SHP77 treated with DMSO at 0.1 percent for 48 hours (cell line): ENCODE measurements around the gene ATP6V0D1.
A peak's percentile ranks its signal among the peaks of the same experiment; 100 is the strongest.

Source experiments
- DNase-seq: peaks from one replicate; lab custom pipeline; 2025; lab: John Stamatoyannopoulos, UW

Gene ATP6V0D1

DNA sequence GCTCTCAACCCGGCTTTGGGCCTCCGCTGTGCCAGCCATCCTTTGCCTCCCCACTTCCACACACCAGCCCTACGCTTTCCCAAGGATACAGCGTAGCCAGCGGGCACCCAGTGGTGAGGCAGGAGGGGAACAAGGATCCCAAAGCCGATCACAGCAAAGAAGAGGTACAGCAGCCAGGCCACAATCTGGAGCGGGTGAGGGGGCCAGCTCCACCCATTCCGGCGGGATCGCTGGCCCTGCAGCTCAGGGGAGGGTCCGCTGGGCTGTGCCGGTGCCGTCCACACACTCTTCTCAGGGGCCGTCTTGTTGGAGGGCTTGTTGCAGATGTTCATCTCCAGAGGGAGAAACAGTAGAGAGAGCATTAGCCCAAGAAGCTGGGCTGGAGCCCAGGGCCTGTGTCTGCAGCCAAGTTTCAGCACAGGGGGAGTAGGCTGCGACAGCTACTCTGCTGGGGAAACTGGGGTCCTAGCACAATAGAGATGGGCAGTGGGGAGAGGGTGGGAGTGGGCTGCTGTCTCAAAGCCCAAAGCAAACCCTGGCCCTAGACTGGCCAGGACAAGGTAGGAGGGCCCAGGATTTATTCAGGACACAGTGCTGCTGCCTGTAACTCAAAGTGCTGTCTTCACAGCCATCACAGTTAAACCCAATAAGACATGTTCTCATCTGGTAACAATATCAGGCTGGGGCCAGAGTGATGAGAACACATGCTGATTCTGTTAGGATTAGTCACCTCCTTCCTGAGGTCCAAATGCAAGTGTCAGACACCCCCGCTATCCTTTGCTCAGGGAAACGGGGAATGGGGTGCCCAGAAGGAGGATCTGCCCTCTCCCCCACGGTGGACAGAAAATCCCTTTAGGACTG lies 74.6 kb downstream of the ATP6V0D1 start:
- no peak for DNase-seq

DNA sequence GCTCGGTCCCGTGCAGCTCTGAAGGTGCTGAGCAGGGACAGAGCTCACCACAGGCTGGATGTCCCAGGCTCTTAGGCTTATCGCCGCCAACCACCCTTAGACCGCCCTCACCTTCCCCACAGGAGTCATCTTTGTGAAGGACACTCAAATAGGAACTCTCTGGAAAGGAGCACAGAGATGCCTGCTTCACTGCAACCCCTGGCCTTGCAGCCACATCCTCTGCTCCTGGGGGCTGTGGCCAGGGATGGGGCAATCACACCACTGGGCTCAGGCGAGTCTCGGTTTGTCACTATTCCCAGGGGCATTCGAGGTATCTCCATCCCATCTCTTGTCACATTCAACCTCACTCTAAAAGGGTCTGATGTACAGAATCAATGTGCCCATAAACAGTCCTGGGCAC lies 75.6 kb downstream of the ATP6V0D1 start:
- no peak for DNase-seq

DNA sequence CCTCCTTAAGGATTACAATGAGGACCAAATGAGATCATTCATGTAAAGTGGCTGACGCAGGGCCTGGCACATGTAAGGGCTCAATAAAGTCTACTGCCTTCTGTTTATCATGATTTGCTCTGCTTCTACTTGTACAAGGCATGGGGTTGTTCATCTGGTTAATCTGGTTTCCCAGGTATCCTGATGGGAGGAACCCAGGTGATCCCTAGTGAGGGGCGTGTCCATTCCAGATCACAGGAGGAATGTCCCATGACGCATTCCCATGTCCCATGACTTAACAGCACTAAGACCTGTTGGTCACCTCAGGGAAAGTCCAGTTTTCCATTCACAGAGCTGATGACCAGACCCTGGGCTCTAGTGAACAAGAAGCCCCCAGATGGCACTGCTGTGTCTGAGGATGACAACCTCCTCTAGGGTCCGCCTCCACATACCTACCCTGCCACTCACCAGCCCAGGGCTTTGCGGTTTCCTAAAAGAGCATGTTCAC lies 76.2 kb downstream of the ATP6V0D1 start:
- no peak for DNase-seq

DNA sequence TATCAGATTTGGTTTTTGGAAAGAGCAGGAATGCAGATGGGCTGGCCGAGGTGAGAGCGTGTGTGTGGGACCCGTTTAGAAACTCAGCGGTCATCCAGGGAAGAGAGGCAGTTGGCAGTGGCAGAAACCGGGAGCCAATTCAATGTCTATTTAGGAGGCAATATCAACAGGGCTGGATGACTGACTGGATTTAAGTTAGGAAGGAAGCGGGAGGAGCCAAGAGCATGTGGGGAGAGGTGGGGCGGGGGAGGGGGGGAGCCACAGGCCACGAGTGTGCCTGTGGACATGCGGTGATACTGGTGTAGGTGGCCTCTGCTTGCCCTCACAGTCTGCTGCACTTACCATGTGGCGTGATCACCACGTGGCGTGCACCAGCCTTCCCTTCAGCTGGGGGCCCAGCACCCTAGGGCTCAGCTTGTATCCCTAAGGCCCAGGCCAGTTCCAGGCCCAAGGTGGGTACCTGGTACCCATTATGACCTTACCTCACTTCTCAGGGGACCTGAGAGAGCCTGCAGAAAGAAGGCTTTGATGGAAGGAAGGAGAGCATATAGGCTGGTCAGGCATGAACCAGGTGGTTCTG lies 76.9 kb downstream of the ATP6V0D1 start:
- DNase-seq: no peak

DNA sequence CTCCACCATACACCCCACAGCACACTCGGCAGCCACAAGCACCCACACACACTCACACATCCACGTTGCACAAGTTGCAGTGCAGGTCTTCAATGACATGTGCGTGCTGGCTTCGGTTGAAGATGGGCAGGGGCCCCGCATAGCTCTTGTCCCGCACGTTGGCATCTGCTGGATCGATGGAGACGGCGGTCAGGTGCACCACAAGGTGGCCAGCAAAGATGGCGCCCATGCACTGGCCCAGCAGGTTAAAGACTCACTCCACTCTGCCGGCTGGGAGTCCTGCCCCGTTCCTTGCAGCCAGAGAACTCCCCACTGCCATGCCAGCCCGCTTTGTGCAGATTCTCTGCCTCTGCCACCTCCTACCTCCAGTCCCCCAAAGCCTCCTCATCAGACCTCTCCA lies 80.1 kb downstream of the ATP6V0D1 start:
- DNase-seq: no peak

DNA sequence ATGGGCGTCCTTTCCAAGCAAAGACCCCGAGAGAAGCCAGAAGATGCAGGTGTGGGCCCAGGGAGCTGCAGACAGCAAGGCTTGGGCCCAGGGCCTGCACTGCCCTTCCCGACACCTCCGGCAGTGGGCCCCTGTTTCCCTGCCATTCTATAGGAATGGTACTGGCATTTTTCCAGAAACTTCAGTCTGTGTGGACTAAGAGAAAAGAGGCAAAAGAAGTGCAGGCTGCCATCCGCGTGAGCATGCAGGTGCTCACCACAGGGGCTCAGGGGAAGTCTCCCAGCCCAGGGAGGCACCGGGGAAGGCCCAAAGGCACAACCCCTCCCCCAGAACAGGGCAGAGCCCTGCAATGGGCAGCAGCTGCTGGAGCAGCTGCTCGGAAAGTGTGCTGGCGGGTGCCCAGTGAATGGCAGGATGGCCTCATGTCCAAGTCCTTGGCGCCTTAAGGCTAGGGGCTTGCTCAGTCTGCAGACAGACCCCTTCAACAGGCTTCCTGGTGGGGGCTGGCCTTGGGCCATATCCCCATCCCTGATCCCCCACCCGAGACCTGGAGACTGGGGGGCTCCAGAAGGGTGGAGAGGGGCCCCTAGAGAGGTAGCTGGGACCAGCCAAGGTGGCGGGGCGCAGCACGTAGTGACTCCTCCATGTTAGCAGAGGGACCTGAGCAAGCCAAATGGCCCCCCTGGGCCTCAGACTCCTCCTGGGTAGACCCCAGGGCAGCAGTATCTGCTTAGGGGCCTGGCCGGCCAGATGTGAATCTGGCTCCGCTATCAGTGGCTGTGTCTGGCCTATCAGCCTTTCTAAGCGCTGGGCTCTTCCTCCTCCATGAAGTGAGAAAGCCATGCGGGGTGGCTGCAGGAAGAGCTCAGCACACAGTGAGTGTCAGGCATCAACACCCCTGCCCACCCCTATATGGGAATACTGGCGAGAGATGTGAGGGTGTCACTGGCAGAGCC lies 80.9 kb downstream of the ATP6V0D1 start:
- DNase-seq: peak; percentile 79

DNA sequence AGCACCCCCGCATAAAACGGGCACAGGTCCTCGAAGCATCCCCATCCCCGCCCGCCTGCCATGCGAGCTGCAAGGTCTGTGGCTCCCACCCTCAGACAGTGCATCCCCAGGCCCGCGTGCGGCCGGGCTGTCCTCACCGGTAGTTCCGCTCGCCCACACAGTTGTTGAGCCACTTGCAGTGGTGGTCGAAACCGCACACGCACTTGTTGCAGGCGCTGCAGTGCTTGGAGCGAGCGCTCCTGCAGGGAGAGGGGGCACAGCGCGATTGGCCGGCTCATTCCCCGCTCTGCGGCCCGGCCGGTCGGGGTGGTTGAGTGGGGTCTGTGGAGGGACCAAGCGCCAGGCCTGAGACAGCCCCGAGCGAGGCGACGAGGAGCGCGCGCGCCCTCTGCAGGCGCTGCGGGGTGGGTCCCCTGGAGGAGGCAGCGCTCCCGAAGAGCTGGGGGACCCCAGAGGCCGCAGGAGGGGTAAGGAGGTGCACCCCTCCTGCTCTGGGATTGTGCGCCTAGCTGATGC lies 81.7 kb downstream of the ATP6V0D1 start:
- no peak for DNase-seq

DNA sequence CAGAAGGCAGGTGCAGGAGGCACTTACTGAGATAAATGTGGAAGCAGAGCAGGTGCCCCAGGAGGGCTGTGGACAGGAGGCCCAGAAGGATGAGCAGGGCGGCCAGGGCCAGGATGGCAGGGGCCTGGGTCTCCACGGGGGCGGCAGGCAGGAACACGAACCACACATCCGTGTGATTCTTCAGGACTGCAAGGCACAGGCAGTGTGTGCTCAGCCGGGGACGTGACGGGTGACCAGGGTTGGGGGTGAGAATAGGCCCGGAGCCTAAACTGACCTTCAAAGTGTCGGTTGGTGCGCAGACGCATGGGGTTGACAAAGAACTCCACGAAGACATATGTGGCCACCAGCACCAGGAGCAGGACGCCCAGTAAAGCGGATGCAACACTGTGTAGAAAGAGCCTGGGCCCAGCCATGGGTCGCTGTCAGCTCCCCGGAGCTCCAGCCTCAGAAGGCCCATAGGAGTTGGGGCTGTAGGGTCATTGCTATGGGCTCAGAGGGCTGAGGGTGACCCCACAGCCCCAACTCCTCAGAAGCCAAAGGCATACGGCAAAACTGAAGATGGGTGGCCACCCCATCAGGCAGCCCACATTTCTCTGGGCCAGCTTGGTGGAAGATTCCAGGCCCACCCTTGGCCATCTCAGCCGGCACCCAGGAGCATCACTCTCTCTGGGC lies 82.3 kb downstream of the ATP6V0D1 start:
- DNase-seq: no peak

DNA sequence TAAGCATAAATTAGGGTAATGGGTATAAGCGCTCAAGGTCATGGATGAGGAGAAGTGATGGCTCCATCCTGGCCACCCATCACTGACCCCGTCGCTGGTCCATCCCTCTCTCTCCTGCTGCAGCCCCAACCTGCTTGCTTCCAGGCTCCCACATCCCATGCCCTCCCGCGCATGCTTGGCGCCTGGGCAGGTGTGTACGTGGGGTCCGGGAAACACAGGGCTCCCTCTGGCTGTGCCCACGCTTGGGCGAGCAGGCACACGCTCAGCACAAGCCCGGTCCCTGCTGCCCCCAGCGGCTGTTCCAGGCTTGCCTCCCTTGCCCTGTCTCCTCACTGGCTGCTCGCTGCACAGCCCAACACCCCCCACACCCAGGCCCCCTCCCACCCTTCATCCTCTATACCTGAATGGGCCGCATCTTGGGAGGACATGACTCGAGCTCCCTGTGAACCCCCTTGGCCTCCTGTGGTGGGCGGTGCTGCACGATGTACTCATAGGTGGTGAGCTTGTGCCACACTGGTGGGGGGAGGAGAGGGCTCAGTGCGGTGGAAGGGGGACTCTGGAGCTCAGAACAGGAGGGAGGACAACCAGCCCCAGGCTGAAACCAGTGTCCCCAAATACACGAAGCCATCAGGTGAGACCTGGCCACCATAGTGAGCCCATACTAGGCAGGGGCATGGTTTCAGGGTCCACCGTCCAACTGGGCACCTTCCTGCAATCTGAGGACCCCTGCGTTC lies 83.0 kb downstream of the ATP6V0D1 start:
- DNase-seq: no peak

DNA sequence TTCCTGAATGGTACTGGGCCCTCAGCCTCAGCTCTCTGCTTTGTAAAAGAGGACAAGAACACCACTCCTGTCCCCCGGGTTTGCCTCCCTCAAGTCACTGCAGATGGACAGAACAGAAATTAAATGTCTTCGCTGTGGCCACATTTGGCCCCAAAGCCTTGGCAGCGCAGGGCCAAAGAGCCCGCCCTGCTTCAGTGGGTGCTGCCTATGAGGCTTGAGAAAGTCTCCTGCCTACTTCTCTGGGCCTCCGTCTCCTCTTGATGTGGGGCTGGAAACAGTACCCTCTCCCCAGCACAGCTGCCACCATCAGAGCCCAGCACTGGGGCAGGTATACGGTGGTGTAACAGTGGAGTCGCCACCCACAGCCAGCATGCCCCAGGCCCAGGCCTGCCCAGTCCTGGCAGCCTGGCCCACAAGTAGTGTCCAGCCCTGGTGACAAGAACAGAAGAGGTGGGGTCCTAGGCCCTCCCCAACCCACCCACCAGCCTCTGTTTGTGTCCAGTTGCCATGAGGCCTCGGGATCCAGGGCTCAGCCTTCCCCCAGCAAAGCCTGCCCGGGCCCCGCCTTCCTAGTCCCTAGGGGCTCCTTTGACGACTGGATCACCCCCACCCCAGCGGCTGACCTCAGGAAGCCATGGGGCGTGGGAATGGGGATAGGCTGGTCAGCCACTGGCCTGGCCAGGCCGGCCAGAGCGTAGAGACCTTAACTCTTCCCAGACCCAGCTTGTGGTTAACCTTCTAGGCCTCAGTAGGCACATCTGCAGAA lies 83.7 kb downstream of the ATP6V0D1 start:
- no peak for DNase-seq

DNA sequence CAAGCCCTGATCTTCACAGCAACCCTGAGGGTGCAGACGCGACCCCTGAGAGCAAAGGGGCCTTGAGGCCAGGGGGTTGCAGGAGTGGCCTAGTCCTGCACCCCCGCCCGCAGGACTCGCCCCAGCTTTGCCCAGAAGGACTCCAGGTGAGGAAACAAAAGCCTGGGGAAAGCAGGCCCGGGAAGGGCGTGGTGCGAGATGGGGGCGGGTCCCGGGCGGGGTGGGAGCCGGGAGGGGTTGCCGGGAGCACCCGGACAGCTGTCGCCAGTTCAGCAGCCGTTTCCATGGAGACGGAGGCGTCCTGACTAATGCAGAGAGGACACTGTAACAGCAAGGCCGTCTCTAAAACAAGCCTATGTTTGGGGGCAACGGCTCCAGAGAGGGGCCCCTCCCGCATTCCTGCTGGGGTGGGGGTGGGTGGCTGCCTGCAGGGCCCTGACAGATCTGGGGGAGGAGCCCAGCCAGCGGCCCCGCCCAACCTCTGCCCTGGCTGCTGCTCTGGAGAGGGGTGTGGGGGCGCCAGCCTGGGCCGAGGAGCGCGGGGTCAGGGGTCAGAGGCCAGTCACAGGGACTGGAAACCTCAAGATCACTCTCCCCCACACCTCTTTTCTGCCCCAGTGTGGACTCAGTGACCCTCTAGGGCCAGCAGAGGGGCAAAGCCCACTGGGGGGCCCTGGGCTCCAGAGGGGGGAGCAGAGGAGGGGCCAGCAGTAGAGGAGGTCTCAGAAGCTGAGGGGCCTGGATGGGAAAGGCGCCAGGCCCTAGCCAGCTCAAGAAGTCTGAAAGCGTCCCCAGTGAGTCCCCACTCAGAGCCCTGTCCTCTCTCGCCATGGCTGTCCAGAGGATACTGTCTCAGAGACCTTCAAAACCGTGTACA lies 84.6 kb downstream of the ATP6V0D1 start:
- peak; percentile 55 for DNase-seq

DNA sequence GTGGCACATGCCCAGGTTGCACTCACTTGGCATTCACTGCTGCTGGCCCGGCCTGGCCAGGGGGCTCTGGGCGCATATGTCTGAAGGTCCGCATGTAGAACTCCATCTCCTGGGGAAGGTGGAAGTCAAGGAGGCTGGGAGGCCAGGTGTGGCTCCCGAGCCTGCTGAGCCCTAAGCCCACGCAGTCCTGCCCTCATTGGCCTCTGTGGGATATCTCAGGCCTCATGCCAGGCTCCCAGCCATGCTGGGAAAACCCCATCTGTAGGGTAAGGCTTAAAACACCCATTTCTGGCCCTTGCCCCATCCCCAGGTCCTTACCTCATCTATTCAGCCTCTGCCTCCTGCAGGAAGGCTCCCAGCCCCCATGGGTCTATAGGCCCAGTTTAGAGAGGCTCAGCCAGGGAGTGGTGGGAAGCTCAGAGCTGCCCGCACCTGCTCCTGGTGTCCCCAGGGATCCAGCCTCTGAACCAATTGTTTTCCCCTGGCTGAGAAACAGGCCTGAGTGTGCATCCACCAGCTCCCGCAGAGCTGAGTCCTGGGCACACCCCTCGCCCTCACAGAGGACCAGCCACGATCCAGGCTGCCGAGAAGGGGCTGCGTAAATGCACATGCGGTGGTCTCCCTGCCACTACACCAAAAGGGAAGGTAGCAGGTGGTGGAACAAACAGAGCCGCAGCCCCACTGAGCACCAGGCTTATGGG lies 85.3 kb downstream of the ATP6V0D1 start:
- peak; percentile 29 for DNase-seq

DNA sequence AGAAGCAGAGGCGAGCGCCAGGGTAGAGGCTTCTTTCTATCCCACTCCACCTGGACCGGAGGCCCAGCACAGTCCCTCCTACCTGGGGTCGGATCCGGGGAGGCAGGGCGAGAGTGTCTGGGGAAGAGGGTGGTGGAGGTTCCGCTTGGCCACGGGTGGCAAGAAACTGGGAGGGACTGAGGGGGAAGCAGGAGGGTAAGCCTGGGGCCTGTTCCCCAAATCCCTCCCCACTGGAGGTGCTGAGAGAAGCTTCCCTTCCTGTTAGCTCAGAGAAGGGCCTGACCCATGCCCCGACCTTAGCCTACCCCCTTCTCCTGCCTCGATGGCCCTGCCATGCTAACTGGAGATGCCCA lies 85.9 kb downstream of the ATP6V0D1 start:
- DNase-seq: no peak

DNA sequence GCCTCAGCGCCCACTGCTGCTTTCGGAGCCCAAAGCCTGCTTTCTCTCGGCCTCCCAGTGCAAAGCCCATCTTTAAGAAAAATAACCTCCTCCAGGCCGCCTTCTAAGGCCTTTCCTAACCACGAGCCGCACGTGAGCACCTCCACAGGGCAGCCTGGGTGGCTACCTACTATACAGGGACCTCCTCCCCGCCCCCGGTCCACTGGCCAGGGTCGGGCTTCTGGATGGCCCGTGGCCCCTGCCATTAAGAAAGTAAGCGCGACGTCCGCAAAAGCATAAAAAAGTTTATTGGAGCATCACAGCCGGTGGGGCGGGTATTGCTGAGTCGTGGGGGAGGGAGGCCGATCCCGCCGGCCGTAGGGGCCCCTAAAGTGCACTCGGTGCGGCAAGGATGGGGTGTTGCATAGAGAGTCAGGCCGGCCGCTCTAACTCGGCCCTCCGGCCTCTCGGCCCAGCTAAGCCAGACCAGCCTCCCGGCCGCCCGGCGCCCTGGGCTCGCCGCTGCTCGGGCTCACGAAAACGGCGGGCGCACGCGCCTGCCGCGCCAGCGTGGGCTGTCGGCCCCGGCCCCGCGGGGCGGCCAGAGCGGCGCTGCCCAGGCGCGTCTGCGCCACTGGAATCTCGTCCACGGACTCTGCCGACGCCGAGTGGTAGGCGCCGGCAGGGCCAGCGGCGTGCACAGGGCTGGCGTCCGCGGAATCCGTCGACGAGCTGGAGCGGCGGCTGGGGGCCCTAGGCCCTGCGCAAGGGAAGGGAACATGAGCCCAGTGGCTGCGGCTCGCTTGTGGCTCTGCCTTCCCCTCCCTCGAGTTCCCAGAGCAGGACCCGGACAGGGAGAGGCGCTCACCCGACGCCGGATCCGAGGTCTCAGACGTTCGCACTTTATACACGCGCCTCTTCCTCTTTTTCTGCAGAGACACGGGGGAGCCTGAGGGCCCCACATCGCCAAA lies 86.5 kb downstream of the ATP6V0D1 start:
- no peak for DNase-seq

DNA sequence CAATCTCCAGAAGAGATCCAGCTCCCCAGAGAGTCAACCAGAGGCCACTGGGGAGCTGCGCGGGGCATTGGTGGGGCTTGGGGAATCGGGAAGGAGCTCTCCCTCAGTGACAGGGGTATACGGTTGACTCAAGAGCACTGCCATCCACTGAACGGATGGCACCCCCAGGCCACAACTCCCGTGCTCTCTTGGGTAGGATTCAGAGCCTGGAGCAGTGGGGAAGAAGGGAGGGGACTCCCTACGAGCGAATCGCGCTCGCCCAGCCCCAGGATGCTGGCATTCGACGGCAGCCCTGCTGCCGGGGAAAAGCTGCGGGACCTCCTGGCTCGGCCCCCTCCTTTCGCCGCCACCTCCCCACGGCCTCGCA lies 87.2 kb downstream of the ATP6V0D1 start:
- no peak for DNase-seq

DNA sequence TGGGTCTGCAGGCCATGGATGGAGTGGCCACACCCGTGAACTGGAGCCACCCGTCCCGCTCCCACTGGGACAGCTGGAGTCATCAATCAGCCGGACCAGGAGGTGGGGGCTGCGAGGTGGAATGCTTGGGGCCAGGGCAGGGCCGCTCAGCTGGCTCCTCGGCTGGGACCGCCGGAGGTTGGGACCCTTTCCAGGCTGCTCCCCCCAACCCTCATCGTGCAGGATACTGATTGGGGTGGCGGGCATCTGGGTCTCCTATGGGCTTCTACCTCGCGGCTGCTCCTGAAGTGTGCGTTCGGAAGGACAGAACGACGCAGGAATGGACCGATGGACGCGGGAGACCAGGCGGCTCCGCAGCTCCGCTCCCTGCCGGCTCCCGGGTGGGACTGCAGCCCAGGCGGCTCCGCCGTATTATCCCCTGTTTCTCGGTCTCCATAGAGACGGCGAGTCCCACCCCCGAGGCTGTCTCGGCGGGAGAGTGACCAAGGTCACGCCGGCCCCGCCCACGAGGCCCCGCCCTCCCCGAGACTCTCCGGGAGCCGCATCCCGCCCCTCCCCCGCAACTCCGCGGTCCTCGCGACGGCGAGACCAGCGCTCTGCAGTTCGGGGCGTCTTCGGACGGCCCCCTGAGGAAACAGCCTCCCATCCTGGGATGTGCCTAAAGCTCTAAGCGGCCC lies 87.7 kb downstream of the ATP6V0D1 start, which contains the start of gene TPPP3:
TPPP3 (minus strand) TSS at position 388 of the 677 bp plus-strand sequence. CDS start 2,387 bp downstream, outside the sequence.
- no peak for DNase-seq
